Cortex of kidney (tissue), 1 donor: ENCODE measurements around the gene SEMA6C.
A peak's percentile ranks its signal among the peaks of the same experiment; 100 is the strongest.
"Not testable (repeated sequence)": the region's sequence is repeated elsewhere in the genome, so short reads cannot be mapped to it uniquely, and the experiment has no call there.

ENCODE experiments used
- DNase-seq: peaks from one replicate; lab custom pipeline; 2025; lab: John Stamatoyannopoulos, UW

SEMA6C gene

GRCh38 chr1:151146412-151147131 lies at the start of gene SEMA6C:
Gene SEMA6C, minus strand, starts transcription at chr1:151146631. Its CDS starts 4,010 bp downstream, at chr1:151142621.
- peak; percentile 36 for DNase-seq

GRCh38 chr1:151194894-151195594 lies 48.6 kb upstream of the SEMA6C start:
- DNase-seq, result not testable (repeated sequence)

GRCh38 chr1:151193856-151194255 lies 47.4 kb upstream of the SEMA6C start:
- no peak for DNase-seq

- no peak for DNase-seq
These were observed 46.9 kb upstream of the SEMA6C start for GRCh38 chr1:151193304-151193703.

- DNase-seq, result no peak
These were observed 45.6 kb upstream of the SEMA6C start for GRCh38 chr1:151192047-151192446.

- DNase-seq, result no peak
These were observed 43.4 kb upstream of the SEMA6C start, which contains the start of gene VPS72 for GRCh38 chr1:151189637-151190445. Gene VPS72, minus strand, starts transcription at chr1:151190197. Its CDS starts 76 bp downstream, at chr1:151190121.

- not testable (repeated sequence) for DNase-seq
These were observed 42.2 kb upstream of the SEMA6C start for GRCh38 chr1:151188667-151189066.

- no peak for DNase-seq
These were observed 40.8 kb upstream of the SEMA6C start for GRCh38 chr1:151187205-151187604.

- DNase-seq, result no peak
These were observed 37.8 kb upstream of the SEMA6C start for GRCh38 chr1:151184211-151184610.

- DNase-seq, result no peak
These were observed 30.1 kb upstream of the SEMA6C start for GRCh38 chr1:151176514-151177045.

GRCh38 chr1:151175863-151176262 lies 29.4 kb upstream of the SEMA6C start, which contains the start of gene TMOD4:
Gene TMOD4, minus strand, starts transcription at chr1:151175981. Its CDS starts 1,106 bp downstream, at chr1:151174875.
- DNase-seq, result no peak

- no peak for DNase-seq
These were observed 28.8 kb upstream of the SEMA6C start for GRCh38 chr1:151175041-151175741.

- DNase-seq, result no peak
These were observed 24.8 kb upstream of the SEMA6C start for GRCh38 chr1:151171190-151171589.

GRCh38 chr1:151167116-151167515 lies 20.7 kb upstream of the SEMA6C start:
- DNase-seq, result no peak

GRCh38 chr1:151166505-151166956 lies 20.1 kb upstream of the SEMA6C start:
- DNase-seq, result no peak

GRCh38 chr1:151165738-151166504 lies 19.5 kb upstream of the SEMA6C start, which contains the start of the genes LYSMD1 and SCNM1:
Gene LYSMD1, minus strand, starts transcription at chr1:151165902. Its CDS starts 644 bp downstream, at chr1:151165258.
Gene SCNM1, plus strand, starts transcription at chr1:151166144. Its CDS starts 9 bp downstream, at chr1:151166153.
- no peak for DNase-seq

- DNase-seq, result no peak
These were observed 18.9 kb upstream of the SEMA6C start for GRCh38 chr1:151165281-151165737.

- DNase-seq, result no peak
These were observed 18.4 kb upstream of the SEMA6C start for GRCh38 chr1:151164732-151165280.

GRCh38 chr1:151159373-151159772 lies 12.9 kb upstream of the SEMA6C start:
- DNase-seq, result no peak

- no peak for DNase-seq
These were observed 12.4 kb upstream of the SEMA6C start for GRCh38 chr1:151158751-151159251.
